Activated T-cell treated with anti-CD3 and anti-CD28 coated beads, Interleukin-2, amount 50 U/mL, for 1 hour (primary cell): ENCODE results near the gene ZNF519.
A peak's percentile ranks its signal among the peaks of the same experiment; 100 is the strongest.
"Not testable (repeated sequence)": the region's sequence is repeated elsewhere in the genome, so short reads cannot be mapped to it uniquely, and the experiment has no call there.

Experiments used
- DNase-seq: peaks from one replicate; pipeline ENCODE4 v3.0.0-alpha.2; 2020

The ZNF519 gene

GRCh38 chr18:14132271-14132700, at the start of gene ZNF519:
TSS of gene ZNF519 (minus strand) at chr18:14132435. CDS start at chr18:14132277, 158 bp downstream.
- DNase-seq = peak; percentile 84

DNA sequence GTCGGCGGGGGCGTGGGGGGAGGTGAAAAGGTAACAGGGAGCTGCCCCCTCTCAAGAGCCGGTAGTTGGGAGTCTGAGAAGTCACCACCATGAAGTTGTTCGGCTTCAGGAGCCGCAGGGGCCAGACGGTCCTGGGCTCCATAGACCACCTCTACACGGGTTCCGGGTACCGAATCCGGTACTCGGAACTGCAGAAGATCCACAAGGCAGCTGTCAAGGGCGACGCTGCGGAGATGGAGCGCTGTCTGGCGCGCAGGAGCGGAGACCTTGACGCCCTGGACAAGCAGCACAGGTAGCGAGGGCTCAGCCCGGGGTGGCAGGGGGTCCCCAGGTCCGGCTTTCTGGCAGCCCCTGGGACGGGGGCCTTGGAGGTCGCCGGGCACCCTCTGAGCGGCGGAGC, 47.1 kb upstream of the ZNF519 start:
- DNase-seq = peak; percentile 38

GRCh38 chr18:14178321-14179196, 46.3 kb upstream of the ZNF519 start:
- DNase-seq = peak; percentile 81

DNA sequence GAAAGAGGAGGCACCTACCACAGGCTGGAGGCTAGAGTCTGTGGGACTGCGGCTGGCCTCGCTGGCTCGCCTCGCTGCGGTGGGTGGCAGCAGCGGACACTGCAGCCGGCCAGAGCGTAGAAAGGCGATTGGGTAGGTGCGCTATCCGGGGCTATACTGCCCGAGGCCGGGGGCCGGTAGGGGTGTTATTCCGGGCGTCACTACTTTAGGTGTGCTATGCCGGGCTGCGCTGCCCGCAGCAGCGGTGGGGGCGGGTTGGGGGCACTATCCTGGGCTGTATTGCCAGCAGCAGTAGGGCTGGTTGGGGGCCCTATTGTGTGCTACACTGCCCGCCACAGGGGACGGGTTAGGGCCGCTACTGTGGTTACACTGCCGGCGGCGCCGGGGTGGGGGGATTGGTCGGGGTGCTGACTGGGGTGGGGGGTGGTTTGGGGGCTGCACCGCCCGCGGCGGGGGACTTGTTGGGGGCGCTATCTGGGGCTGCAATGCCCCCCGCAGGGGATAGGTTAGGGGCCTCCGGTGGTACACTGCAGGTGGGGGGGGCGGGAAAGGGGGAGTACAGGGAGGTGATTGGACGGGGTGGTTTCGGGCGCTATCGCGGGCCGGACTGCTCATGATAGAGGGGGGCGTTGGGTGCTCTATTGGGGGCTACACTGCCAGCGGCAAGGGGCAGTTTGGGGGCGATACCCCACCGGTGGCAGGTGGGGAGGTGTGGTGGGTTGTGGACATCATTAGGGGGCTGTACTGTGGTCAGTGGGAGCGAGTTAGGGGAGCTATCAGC, 45.5 kb upstream of the ZNF519 start:
- not testable (repeated sequence) for DNase-seq

GRCh38 chr18:14175404-14175803, 43.2 kb upstream of the ZNF519 start:
- DNase-seq = not testable (repeated sequence)

- DNase-seq = no peak
These were observed 42.5 kb upstream of the ZNF519 start for GRCh38 chr18:14174706-14175085.

DNA sequence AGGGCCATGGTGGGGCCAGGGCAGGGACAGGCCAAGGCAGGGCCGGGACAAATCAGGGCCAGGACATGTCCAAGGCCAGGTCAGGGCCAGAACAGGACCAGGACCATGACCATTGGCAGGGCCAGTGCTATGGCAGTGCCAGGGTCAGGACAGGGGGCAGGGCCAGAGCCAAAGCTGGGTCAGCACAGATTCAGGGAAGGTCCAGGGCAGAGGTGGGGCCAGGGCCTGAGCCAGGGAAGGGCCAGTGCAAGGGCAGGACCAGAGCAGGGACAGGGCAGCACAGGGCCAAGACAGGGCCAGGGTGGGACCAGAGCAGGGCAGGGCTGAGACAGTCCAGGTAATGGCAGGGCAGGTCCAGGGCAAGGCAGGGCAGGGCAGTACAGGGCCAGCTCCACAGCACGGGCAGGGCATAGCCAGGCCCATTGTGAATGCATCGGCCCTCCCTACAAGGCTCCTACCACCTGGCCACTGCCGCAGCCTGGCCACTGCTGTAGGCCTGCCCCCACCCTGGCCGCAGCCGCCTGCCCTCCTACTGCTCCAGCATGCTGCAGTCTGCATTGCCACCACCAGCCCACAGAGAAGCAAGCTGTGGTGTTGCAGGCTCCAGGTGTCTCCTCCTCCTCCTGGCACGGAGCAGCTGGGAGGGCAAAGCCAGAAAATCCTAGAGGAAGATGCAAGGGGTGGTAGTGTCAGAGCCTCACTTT, 41.9 kb upstream of the ZNF519 start:
- not testable (repeated sequence) for DNase-seq

DNA sequence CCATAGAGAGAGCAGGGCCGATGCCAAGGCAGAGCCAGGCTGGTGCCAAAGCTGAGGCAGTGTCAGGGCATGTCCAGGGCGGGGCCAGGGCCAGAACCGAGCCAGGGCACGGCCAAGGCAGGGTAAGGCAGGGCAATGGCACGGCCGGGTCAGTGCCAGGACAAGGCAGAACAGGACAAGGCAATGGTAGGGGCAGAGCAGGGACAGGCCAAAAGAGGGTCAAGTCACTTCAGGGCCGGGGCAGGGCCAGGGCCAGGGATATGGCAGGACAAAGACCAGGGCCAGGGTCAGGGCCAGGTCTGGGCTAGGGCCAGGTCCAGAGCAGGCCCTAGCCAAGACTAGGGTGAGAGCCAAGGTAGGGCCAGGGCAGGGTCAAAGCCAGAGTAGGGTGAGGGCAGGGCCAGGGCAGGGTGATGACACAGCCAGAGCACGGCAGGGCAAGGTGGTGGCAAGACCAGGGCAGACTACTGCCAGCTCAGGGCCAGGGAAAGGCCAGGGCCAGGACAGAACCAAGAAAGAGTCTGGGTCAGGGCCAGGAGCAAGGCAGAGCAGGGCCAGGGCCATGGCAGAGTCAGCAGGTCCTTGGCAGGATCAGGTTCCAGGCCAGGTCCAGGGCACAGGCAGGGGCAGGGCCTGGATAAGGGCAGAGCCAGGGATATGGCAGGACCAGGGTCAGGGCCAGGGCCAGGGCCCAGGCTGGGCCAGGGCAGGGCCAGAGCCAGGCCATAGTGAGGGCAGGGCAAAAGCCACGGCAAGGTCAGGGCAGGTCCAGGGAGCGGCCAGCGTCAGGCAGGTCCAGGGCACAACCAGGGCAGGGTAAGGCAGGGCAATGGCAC, 41.1 kb upstream of the ZNF519 start:
- not testable (repeated sequence) for DNase-seq

DNA sequence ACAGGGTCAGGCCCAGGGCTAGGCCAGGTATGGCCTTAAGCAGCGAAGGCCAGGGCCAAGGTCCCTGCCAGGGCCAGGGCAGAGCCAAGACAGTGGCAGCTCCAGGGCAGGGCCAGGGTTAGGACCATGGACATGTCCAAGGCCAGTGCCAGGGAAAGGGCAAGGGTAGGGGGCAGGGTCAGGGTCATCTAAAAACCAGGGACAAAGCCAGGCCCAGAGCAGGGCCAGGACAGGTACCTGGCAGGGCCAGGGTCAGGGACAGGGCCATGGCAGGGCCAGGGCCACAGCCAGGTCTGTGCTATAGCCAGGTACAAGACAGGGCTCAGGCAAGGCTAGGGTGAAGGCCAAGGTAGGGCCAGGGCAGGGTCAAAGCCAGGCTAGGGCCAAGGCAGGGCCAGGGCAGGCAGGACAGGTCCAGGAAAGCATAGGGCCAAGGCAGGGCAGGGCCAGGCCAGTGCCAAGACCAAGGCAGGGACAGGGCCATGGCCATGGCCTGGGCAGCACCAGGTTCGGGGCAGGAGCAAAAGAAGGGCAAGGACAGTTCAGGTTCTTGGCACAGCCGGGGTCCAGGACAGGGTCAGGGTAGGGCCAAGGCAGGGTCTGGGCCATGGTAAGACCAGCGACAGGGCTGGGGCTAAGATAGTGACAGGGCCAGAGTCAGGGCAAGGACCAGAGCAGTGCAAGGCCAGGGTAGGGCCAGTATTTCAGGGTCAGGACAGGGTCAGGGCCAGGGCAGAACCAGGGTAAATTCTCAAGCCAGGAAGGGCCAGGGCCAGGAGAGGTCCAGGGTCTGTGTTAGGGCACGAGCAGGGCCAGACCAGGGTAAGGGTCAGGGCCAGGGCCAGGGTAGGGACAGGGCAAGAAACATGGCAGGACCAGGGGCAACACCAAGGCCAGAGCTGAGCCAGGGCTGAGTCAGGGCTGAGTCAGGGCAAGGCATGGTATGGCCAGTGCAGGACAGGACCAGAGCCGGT, 40.2 kb upstream of the ZNF519 start:
- not testable (repeated sequence) for DNase-seq

DNA sequence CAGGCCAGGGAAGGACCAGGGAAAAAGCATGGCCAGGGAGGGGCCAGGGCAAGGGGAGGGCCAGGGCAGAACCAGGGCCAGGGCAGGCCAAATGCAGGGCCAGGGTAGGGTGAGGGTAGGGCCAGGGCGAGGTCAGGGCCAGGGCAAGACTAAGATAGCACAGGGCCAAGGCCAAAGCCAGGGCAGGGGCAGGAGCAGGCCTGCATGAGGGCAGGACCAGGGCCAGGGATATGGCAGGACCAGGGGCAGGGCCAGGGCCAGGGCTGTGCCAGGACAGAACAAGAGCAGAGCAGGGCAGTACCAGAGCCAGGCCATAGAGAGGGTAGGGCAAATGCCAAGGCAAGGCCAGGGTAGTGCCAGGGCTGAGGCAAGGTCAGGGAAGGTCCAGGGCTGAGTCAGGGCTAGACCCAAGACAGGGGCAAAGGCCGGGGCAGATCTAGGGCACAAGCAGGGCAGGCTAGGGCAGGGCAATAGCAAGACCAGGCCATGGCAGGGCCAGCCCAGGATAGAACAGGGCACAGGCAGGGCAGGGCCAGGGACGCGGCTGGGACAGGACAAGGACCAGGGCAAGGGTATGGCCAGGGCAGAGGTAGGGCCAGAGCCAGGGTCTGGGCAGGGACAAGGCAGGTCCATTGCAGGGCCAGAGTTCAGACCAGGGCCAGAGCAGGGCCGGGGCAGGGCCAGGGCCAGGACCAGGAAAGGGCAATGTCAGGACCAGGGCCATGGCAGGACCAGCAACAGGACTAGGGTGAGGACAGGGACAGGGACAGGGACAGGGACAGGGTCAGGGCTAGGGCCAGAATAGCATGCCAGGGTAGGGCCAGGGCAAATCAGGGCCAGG, 39.3 kb upstream of the ZNF519 start:
- not testable (repeated sequence) for DNase-seq

GRCh38 chr18:14170367-14171036, 38.3 kb upstream of the ZNF519 start:
- DNase-seq = not testable (repeated sequence)

GRCh38 chr18:14162915-14163314, 30.7 kb upstream of the ZNF519 start:
- DNase-seq = not testable (repeated sequence)

DNA sequence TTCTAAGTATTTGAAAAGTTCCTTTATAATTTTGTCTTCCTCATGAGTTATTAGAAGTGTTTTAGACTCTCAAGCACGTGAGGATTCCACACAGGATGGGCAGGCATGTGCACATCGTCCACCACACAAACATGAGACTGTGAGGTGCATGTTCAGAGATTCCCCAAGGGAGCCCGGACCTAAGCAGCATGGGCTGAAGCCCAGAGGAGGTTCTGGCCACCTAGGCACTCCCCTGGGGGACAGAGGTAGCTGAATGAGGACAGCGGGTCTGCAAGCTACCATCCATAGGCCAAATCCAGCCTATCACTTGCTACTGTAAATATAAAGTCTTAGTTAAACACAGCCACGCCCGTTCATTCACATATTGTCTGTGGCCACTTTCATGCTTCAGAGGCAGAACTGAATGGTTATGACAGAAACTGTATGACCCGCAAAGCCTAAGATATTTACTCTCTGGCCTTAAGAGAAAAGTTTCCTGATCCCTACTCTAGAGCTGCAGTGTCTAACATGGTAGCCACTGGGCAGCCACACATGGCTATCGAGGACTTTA, 19.4 kb upstream of the ZNF519 start:
- DNase-seq = not testable (repeated sequence)

DNA sequence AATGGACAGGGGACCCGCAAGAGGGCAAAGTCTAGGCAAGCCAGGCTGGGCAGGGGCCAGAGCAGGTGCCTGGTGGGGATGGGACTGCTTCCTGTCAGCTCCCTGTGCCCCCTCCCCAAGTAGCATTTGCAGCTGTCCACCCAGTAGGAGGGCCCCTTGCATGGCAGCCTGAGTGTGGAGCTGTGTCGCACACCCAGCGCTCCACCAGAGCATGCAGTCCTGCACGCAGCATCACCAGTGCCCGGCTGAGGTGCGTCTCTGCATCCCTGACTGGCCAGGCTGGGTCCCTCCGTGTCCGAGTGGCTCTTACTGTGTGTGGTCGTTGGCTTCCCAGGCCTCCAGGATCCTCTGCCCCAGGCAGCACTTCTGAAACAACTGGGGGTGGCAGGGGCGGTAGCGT, 18.5 kb upstream of the ZNF519 start:
- DNase-seq = not testable (repeated sequence)

GRCh38 chr18:14149916-14150420, 17.7 kb upstream of the ZNF519 start:
- DNase-seq = not testable (repeated sequence)

GRCh38 chr18:14149121-14149850, 17.1 kb upstream of the ZNF519 start:
- not testable (repeated sequence) for DNase-seq

- not testable (repeated sequence) for DNase-seq
These were observed 16.0 kb upstream of the ZNF519 start for GRCh38 chr18:14147935-14148865.
